HG03097 (cell line): ENCODE measurements around the gene TLE2.
"Not testable (repeated sequence)": the region's sequence is repeated elsewhere in the genome, so short reads cannot be mapped to it uniquely, and the experiment has no call there.

Experiments
- ATAC-seq: cut with Tn5 transposase; IDR thresholded peaks from one replicate; pipeline ENCODE4 v1.9.1; 2021; ENCODE audit not compliant: unreplicated experiment, low FRiP score

Gene TLE2

DNA sequence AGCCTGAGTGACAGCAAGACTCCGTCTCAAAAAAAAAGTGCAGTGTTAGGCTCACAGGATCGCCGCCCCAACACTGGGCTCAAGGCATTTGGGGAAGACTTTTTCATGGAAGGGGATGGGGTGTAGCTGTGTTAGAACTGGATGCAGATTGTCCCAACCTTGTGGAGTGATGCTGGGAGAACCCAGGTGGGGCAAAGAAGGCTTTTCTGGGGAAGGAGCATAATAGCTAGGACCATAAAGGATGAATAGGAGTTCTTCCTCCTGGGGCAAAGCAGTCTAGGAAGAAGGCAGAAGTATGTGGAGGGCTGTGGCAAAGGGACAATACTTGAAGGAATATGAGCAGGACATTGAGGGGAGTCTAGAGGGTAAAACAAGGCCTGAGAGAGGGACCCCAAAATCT lies 40.5 kb downstream of the TLE2 start:
- ATAC-seq = no peak

DNA sequence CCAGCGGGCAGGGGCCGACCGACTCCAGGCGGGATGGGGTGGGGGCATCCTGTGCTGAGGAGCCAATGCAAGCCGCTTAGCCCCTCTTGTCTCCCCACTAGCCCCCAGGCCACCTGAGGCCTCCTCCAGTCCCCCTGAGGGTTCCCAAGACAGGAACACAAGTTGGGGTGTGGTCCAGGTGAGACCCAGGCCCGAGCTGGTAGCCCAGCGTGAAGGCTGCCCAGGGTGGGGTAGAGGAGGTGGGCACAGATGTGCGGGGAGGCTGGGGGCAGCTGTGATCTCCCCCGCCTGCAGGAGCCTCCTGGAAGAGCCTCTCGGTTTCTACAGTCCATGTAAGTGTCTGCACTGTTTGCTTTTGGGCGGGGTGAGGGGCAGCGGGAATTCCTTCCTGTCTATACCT lies 41.3 kb downstream of the TLE2 start:
- no peak for ATAC-seq

DNA sequence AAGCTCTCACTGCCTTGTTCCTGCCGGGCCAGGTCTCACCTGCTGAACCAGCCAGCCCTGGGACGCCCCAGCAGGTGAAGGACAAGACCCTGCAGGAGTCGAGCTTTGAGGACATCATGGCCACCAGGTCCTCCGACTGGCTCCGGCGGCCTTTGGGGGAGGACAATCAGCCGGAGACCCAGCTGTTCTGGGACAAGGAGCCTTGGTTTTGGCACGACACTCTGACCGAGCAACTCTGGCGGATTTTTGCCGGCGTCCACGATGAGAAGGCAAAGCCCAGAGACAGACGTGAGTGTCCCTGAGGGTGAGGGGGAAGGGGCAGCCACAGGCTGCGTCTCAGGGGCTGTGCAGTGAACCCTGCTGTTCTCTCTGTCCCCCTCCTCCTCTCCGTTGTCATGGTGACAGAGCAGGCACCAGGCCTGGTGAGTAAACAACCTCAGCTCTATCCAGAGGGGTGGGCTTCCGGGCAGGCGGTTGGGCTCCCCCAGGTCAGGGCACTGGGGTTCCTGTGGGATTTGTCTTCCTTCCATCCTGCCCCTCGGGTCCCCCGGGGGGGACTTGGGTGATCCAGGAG lies 42.0 kb downstream of the TLE2 start:
- no peak for ATAC-seq

GRCh38 chr19:2984215-2984528 lies 44.9 kb downstream of the TLE2 start:
- no peak for ATAC-seq

DNA sequence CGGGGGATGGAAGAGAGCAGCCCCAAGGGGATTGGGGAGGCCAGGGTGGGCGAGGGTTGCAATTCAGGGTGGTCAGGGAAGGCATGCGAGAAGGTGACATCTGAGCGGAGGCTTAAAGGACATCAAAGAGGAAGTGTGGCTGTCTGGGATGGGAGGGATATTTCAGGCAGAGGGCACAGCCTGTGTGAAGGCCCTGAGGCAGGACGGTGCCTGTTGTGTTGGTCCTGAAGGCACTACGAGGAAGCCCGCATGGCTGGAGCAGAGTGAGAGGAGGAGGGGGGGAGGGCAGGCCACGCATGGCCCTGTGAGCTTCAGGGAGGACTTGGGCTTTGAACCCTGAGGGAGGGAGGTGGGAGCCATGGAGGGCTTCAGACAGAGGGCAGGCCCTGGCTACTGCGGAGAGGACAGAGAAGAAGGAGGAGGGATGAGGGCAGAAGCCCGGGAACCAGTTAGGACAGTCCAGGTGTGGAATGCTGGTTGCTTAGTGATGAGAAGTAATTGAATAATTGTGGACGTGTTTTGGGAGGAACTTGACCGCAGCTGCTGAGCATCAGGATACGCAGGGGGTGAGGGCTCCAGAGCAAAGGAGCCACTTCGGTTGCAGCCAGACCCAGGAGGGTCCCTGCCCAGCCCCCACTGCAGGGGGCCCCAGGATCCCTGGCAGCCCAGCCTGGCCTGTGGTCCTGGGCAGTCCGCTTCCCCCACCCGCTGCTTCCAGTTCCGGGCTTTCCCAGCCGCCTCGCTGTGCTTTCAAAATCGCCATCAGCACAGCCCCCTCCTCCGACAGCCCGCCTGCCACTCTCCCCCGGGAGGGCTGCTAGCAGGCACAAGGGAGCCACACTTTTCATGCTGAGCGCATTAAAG lies 45.5 kb downstream of the TLE2 start:
- ATAC-seq = no peak

GRCh38 chr19:2982983-2983350 lies 46.1 kb downstream of the TLE2 start:
- no peak for ATAC-seq

DNA sequence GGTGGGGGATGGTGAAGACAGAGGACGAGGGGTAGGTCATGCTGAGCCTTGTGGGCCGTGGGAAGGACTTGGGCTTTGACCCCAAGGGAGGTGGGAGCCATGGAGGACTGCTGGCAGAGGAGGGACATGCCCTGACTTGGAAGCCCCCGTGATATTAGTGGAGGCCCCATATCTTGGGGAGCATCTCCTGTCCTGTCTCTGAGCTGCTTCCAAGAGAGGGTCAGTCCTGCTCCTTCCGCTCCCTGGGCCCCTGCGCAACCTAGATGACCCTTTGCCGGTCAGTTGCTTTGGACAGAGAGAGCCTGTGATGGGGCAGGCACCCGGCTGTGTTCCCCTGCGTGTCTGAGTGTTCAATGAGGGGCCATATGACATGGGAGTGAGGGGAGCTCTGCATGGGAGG lies 46.5 kb downstream of the TLE2 start:
- ATAC-seq = no peak

DNA sequence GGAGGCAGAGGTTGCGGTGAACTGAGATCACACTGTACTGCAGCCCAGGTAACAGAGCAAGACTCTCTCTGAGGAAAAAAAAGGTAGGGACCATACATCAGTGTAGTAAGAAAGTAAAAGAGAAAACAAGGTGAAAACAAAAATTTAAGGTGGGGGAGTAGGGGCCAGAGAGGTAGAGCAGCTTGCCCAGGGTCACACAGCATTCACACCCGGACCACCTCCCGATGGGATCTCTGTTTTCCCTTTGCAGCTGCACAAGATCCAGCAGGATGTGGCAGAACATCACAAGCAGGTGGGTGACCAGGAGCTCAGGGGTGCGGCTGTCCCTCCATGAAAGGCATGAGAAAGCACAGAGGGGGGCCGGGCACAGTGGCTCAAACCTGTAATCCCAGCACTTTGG lies 47.2 kb downstream of the TLE2 start:
- ATAC-seq = no peak

GRCh38 chr19:2978772-2979171 lies 50.3 kb downstream of the TLE2 start:
- ATAC-seq = no peak

DNA sequence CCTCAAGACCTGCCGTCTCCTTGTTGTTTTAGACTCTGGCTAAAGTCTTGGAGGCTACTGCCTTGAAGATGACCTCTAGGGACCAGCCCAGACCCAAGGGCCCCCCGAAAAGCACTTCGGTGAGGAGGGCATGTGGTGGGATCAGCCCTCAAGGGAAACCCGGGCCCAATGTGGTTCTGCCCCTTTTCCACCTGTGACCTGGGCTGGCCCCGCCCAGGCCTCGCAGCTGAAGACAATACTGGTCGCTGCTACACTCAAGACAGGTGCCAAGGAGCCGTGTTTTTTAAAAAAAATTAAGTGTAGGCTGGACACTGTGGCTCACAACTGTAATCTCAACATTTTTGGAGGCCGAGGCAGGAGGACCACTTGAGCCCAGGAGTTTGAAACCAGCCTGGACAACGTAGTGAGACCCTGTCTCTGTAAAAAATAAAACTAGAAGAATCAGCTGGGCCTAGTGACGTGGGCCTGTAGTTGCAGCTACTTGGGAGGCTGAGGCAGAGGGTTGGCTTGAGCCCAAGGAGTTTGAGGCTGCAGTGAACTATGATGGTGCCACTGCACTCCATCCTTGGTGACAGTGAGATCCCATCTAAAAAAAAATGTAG lies 50.8 kb downstream of the TLE2 start:
- no peak for ATAC-seq

GRCh38 chr19:2977746-2978138 lies 51.3 kb downstream of the TLE2 start:
- ATAC-seq = no peak

DNA sequence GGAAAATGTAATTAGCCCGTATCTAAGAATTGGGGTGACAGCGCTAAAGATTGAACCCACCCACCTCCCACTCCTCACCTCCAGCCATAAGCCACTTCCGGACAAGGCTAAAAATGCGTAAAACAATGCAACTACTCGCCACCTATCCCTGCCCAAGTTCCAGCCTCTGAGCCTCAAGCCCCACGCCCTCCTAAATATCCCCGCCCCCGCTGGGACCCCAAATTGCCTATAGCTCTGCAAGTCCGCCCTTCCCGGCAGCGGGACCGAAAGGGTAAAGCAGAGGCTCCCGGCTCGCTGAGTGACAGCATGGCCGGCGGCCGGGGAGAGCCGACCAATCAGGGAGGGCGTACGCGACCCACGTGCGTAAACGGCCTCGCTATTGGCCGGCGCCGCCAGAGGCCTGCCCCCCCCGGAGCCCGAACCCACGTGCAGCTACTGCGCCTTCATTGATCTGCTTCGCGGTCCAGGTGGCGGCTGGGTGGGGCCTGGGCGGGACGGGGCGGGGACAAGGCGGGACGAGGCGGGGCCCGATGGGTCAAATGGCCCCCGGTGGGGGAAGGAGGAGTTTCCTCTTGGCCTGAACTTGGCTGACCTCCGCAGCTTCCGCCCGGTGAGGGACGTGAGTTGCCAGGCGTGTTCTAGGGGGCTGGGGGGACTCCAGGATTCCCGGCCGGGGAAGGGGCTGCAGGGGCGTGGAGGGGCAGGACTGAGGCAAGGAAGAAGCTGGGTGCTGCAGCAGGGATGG lies 51.9 kb downstream of the TLE2 start, which contains the start of gene TLE6:
Gene TLE6, plus strand, starts transcription at position 564 of the 745 bp plus-strand sequence. CDS start 670 bp downstream, outside the sequence.
- peak; percentile 93 for ATAC-seq

DNA sequence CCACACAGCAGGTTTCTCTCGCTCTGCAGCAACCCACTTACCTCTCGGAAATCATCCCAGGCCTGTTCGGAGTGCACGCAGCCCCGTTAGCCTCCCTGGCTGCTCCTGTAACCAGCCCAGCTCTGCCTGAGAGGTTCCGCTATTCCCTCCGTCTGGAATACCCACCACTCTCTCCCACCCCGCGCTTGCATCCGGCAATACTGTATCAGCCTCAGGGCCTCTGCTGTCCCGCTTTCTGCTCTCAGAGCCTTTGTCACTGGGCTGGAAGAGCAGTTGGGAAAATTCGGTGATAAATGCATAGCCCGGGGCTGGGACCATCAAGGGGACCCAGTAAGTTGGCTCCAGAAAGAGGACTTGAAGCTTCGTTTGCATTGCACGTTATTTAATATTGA lies 52.5 kb downstream of the TLE2 start:
- no peak for ATAC-seq

- ATAC-seq = no peak
Observed at GRCh38 chr19:2974342-2975041, 54.6 kb downstream of the TLE2 start.

DNA sequence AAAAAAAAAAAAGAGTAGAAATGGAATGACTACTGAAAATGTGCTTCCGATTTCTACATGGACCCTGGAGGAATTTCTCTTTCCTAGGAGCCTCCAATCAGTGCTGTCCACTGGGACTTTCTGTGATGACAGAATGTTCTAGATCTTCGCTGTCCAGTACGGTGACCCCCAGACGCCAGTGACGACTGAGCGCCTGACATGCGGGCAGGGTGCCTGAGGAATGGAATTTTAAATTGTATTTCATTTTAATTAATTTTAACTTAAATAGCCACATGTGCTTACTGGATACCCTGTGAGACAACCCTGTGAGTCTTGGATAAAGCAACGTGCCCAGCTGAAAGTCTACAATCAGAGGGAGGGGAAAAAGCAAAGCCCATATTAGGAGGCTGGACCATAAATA lies 55.9 kb downstream of the TLE2 start:
- ATAC-seq = no peak

DNA sequence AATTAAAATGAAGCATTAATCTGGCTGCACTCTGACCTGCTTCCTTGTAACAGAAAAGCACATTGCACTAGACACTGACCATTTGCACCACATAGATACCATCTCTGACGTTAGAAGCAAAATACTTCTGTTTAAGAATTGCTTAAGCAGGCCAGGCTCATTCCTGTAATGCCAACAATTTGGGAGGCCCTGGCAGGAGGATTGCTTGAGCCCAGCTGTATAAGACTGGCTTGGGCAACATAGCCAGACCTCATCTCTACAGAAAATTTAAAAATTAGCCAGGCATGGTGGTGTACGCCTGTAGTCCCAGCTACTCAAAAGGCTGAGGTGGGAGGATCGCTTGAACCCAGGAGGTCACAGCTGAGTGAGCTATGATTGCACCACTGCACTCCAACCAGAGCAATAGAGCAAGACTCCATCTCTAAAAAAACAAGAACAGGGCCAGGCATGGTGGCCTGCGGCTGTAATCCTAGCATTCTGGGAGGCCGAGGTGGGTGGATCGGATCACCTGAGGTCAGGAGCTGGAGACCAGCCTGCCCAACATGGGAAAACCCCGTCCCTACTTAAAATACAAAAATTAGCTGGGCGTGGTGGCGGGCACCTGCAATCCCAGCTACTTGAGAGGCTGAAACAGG lies 58.8 kb downstream of the TLE2 start:
- no peak for ATAC-seq

DNA sequence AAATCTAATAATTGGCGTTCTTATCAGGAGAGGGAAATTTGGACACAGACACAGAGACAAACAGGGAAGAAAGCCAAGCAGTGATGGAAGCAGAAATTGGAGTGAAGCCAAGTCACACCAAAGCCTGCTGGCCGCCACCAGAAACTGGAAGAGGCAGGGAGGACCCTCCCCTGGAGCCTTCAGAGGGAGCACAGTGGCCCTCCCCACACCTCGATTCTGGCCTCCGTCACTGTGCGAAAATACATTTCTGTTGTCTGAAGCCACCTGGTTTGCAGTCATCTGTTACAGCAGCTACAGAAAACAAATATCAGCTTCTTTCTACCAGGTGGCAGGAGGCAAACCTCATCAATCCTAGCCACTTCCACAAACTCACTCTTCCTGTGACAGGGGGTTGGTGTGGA lies 60.0 kb downstream of the TLE2 start:
- no peak for ATAC-seq

- no peak for ATAC-seq
Observed at GRCh38 chr19:2967972-2968371, 61.1 kb downstream of the TLE2 start.

DNA sequence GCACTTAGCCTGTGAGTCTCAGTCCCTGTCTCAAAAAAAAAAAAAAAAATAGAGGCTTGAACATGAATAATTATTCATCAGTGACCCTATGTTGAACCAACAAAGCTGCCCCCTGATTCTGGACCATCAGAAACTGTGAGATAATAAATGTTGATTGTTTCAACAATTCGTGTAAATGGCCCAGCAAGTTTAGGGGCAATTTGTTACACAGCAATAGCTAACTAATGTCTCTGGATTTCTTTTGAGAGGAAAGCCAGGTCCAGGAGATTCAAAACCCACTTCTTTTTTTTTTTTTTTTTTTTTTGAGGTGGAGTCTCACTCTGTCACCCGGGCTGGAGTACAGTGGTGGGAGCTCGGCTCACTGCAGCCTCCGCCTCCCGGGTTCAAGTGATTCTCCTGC lies 64.2 kb downstream of the TLE2 start:
- no peak for ATAC-seq

DNA sequence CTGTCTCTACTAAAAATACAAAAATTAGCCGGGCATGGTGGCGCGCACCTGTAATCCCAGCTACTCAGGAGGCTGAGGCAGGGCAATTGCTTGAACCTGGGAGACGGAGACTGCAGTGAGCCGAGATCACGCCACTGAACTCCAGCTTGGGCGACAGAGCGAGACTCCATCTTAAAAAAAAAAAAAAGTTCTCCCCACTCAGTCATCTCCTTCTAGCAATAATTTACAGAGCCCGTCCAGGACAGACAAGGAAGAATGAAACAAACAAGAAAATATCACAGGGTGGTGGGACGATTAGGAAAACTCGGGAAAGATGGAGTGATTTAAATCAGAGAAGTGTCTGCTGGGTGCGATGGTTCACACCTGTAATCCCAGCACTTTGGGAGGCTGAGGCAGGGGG lies 65.4 kb downstream of the TLE2 start:
- not testable (repeated sequence) for ATAC-seq
